ENCODE measurements around the gene AVP.

Gene AVP

GRCh38 chr20:3039426-3039825 lies 45.1 kb downstream of the AVP start:
- Histone ChIP-seq H3K9me3 (ENCODE audit: control insufficient read depth, low read length) (no peaks in the 10 kb centered on the region), H3K36me3 (ENCODE audit: control insufficient read depth, insufficient read depth, low read length) (no peaks in the 10 kb centered on the region), H2AFZ (no peak overlapping the region), H3K9ac (no peak overlapping the region), H3K27ac (no peak overlapping the region), H3K27me3 (ENCODE audit: control insufficient read depth, insufficient read depth, low read length) (no peaks in the 10 kb centered on the region), H3K79me2 (no peaks in the 10 kb centered on the region), H3K4me3 (ENCODE audit: low read depth, low read length) (no peak overlapping the region), H3K4me2 (ENCODE audit: low read length) (no peak overlapping the region), H3K4me1 (peaks cover 5% of the 10 kb centered on the region)
- TF ChIP-seq, protein P1, sequence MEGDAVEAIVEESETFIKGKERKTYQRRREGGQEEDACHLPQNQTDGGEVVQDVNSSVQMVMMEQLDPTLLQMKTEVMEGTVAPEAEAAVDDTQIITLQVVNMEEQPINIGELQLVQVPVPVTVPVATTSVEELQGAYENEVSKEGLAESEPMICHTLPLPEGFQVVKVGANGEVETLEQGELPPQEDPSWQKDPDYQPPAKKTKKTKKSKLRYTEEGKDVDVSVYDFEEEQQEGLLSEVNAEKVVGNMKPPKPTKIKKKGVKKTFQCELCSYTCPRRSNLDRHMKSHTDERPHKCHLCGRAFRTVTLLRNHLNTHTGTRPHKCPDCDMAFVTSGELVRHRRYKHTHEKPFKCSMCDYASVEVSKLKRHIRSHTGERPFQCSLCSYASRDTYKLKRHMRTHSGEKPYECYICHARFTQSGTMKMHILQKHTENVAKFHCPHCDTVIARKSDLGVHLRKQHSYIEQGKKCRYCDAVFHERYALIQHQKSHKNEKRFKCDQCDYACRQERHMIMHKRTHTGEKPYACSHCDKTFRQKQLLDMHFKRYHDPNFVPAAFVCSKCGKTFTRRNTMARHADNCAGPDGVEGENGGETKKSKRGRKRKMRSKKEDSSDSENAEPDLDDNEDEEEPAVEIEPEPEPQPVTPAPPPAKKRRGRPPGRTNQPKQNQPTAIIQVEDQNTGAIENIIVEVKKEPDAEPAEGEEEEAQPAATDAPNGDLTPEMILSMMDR (IDR thresholded peaks at IDR 0.05): no peak

- Histone ChIP-seq H3K4me2 (ENCODE audit: low read length) (no peak overlapping the region), H3K27me3 (ENCODE audit: control insufficient read depth, insufficient read depth, low read length) (no peaks in the 10 kb centered on the region), H2AFZ (no peak overlapping the region), H3K4me3 (ENCODE audit: low read depth, low read length) (no peak overlapping the region), H3K36me3 (ENCODE audit: control insufficient read depth, insufficient read depth, low read length) (no peaks in the 10 kb centered on the region), H3K4me1 (peaks cover 5% of the 10 kb centered on the region), H3K9me3 (ENCODE audit: control insufficient read depth, low read length) (no peaks in the 10 kb centered on the region), H3K9ac (no peak overlapping the region), H3K79me2 (no peaks in the 10 kb centered on the region), H3K27ac (no peak overlapping the region)
- TF ChIP-seq, protein P1 (IDR thresholded peaks at IDR 0.05): no peak
Observed at GRCh38 chr20:3038454-3038853, 46.1 kb downstream of the AVP start.

DNA sequence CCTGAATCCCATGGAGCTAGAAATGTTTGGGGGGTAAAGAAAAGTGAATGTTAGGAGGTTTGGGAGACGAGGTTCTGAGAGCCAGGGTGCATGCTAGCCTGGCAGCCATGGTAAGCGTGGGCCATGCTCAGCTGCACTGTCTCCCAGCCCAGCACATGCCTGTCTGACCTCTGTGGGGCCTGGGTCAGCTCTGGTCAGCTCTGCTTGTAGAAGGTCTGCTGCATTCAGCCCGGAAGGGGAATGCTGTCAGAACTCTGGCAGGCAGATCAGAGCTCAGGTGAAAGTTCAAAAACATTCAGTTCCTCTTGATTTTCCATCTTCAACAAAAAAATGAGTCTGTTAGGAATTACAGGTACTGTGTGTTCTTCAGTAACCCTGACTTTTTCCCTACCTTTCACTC lies 46.9 kb downstream of the AVP start:
- H3K9ac ChIP-seq: no peak overlapping the region
- no peaks in the 10 kb centered on the region for H3K27me3 ChIP-seq (ENCODE audit: control insufficient read depth, insufficient read depth, low read length)
- H2AFZ ChIP-seq: no peak overlapping the region
- no peak overlapping the region for H3K4me2 ChIP-seq (ENCODE audit: low read length)
- H3K4me3 ChIP-seq (ENCODE audit: low read depth, low read length): no peak overlapping the region
- H3K27ac ChIP-seq: no peak overlapping the region
- H3K4me1 ChIP-seq: peaks cover 5% of the 10 kb centered on the region
- TF ChIP-seq, protein P1 (IDR thresholded peaks at IDR 0.05): no peak
- H3K36me3 ChIP-seq (ENCODE audit: control insufficient read depth, insufficient read depth, low read length): no peaks in the 10 kb centered on the region
- H3K79me2 ChIP-seq: no peaks in the 10 kb centered on the region
- no peaks in the 10 kb centered on the region for H3K9me3 ChIP-seq (ENCODE audit: control insufficient read depth, low read length)

GRCh38 chr20:3032624-3033023 lies 51.9 kb downstream of the AVP start:
- Histone ChIP-seq H3K27me3 (ENCODE audit: control insufficient read depth, insufficient read depth, low read length) (no peaks in the 10 kb centered on the region), H2AFZ (no peak overlapping the region), H3K4me3 (ENCODE audit: low read depth, low read length) (no peak overlapping the region), H3K9ac (no peak overlapping the region), H3K4me1 (no peaks in the 10 kb centered on the region), H3K79me2 (no peaks in the 10 kb centered on the region), H3K36me3 (ENCODE audit: control insufficient read depth, insufficient read depth, low read length) (no peaks in the 10 kb centered on the region), H3K9me3 (ENCODE audit: control insufficient read depth, low read length) (no peaks in the 10 kb centered on the region), H3K27ac (no peak overlapping the region), H3K4me2 (ENCODE audit: low read length) (no peak overlapping the region)
- TF ChIP-seq, protein P1 (IDR thresholded peaks at IDR 0.05): no peak
